HG02981 (cell line): ENCODE results near the gene GALNT1.

ENCODE experiments used
- ATAC-seq: cut with Tn5 transposase; IDR thresholded peaks from one replicate; pipeline ENCODE4 v1.9.1; 2021; ENCODE audit warnings: mild to moderate bottlenecking, moderate library complexity; ENCODE audit not compliant: unreplicated experiment

The GALNT1 gene

GRCh38 chr18:35616664-35617423 is 35.3 kb downstream of the GALNT1 start:
- peak; percentile 97 for ATAC-seq

GRCh38 chr18:35617865-35618264 is 36.3 kb downstream of the GALNT1 start:
- no peak for ATAC-seq

- no peak for ATAC-seq
Observed at GRCh38 chr18:35618289-35618688, 36.7 kb downstream of the GALNT1 start.

- no peak for ATAC-seq
Observed at GRCh38 chr18:35618696-35619095, 37.2 kb downstream of the GALNT1 start.

- ATAC-seq: no peak
Observed at GRCh38 chr18:35619464-35619863, 37.9 kb downstream of the GALNT1 start.

GRCh38 chr18:35619941-35620340 is 38.4 kb downstream of the GALNT1 start:
- ATAC-seq: no peak

GRCh38 chr18:35620765-35621164 is 39.2 kb downstream of the GALNT1 start:
- no peak for ATAC-seq

- ATAC-seq: no peak
Observed at GRCh38 chr18:35623255-35623654, 41.7 kb downstream of the GALNT1 start.

GRCh38 chr18:35624146-35624545 is 42.6 kb downstream of the GALNT1 start:
- ATAC-seq: no peak

- no peak for ATAC-seq
Observed at GRCh38 chr18:35625232-35625631, 43.7 kb downstream of the GALNT1 start.

GRCh38 chr18:35633761-35634160 is 52.2 kb downstream of the GALNT1 start:
- ATAC-seq: no peak

GRCh38 chr18:35634323-35634722 is 52.8 kb downstream of the GALNT1 start:
- ATAC-seq: no peak

- no peak for ATAC-seq
Observed at GRCh38 chr18:35635170-35635569, 53.6 kb downstream of the GALNT1 start.

GRCh38 chr18:35637227-35637626 is 55.7 kb downstream of the GALNT1 start:
- no peak for ATAC-seq

GRCh38 chr18:35639296-35639695 is 57.8 kb downstream of the GALNT1 start:
- no peak for ATAC-seq

- ATAC-seq: no peak
Observed at GRCh38 chr18:35641467-35641866, 59.9 kb downstream of the GALNT1 start.

- no peak for ATAC-seq
Observed at GRCh38 chr18:35641916-35642315, 60.4 kb downstream of the GALNT1 start.

- ATAC-seq: no peak
Observed at GRCh38 chr18:35642802-35643201, 61.3 kb downstream of the GALNT1 start.

GRCh38 chr18:35646449-35646848 is 64.9 kb downstream of the GALNT1 start:
- ATAC-seq: no peak

- ATAC-seq: no peak
Observed at GRCh38 chr18:35653392-35654135, 72.0 kb downstream of the GALNT1 start.

- no peak for ATAC-seq
Observed at GRCh38 chr18:35658112-35658511, 76.6 kb downstream of the GALNT1 start.

GRCh38 chr18:35661483-35662146 is 80.1 kb downstream of the GALNT1 start:
- no peak for ATAC-seq
